Body of pancreas (tissue), 4 donors: ENCODE measurements around the gene CCNYL1. TPM values are rescaled to one million over a fixed set of nuclear protein-coding genes. Genes with fewer than 3 reads are reported as not detected.

Experiments
- ATAC-seq: fragments of 150-250 bp; one replicate; pipeline ENCODE4 v1.9.1; 2016
- DNase-seq, 4 donors: peaks; one replicate each; pipeline ENCODE4 v3.0.0-alpha.2; 2019
- H3K27ac ChIP-seq, 4 donors: fragments of 200-600 bp; sonication (generic); 1 replicate in 3 of 4; 2 replicates in 1 of 4; pipeline versions ENCODE4 v1.5.1 to v1.6.1; 2016 to 2019; ENCODE audit warnings: mild to moderate bottlenecking in 1 of 4, mixed read lengths in 1 of 4, moderate library complexity in 1 of 4
- H3K27me3 ChIP-seq, 2 donors: fragments of 200-600 bp; sonication (generic); one replicate each; pipeline ENCODE4 v1.6.0; 2016; ENCODE audit warnings: mild to moderate bottlenecking in 1 of 2
- H3K36me3 ChIP-seq, 2 donors: fragments of 200-600 bp; sonication (generic); replicated peaks in 1 of 2; 2 replicates each; pipeline ENCODE4 v1.5.1; 2016; ENCODE audit warnings: low read depth in 2 of 2; ENCODE audit not compliant: insufficient read depth in 1 of 2
- H3K4me1 ChIP-seq: fragments of 200-600 bp; sonication (generic); one replicate; pipeline ENCODE4 v1.6.0; 2016
- H3K4me3 ChIP-seq, 2 donors: fragments of 200-600 bp; sonication (generic); 1 replicate in 1 of 2; 2 replicates in 1 of 2; pipeline ENCODE4 v1.5.1; 2016 to 2019
- H3K9me3 ChIP-seq, 3 donors: fragments of 200-600 bp; sonication (generic); 1 replicate in 2 of 3; 2 replicates in 1 of 3; pipeline ENCODE4 v1.5.1; 2016
- POLR2A ChIP-seq, 3 donors: fragments of 450-650 bp; IDR thresholded peaks; one replicate each; pipeline ENCODE4 v1.6.1; 2016; ENCODE audit warnings: antibody characterized with exemption in 3 of 3, mild to moderate bottlenecking in 2 of 3
- WGBS, 2 donors: methylation state at CpG; one replicate each; pipeline ENCODE4 v1.1.5; 2017; 5-methylcytosine and 5-hydroxymethylcytosine counted together
- intact Hi-C: fragments of 100-400 bp; cut with DNase I; formaldehyde crosslinking; loops from one replicate; pipeline ENCODE4 v1.15.1; 2023
- total RNA-seq, 2 donors: library from RNA; depleted of rRNA; stranded (reverse); fragments of >200 nt; gene quantifications; one replicate each; pipeline ENCODE4 v1.1.0, GENCODE V29; 2016
- TF ChIP-seq, protein P1 (sequence below), 7 experiments: fragments of 450-650 bp in 4 of 7; fragments of 200-600 bp in 3 of 7; sonication (generic) in 3 of 7; IDR thresholded peaks; one replicate each; pipeline ENCODE4 v1.5.1; 2016 to 2019; ENCODE audit warnings: antibody characterized with exemption in 7 of 7

CCNYL1 gene
- total RNA-seq = 10 to 100 TPM; 14.5 to 14.8 TPM

DNA sequence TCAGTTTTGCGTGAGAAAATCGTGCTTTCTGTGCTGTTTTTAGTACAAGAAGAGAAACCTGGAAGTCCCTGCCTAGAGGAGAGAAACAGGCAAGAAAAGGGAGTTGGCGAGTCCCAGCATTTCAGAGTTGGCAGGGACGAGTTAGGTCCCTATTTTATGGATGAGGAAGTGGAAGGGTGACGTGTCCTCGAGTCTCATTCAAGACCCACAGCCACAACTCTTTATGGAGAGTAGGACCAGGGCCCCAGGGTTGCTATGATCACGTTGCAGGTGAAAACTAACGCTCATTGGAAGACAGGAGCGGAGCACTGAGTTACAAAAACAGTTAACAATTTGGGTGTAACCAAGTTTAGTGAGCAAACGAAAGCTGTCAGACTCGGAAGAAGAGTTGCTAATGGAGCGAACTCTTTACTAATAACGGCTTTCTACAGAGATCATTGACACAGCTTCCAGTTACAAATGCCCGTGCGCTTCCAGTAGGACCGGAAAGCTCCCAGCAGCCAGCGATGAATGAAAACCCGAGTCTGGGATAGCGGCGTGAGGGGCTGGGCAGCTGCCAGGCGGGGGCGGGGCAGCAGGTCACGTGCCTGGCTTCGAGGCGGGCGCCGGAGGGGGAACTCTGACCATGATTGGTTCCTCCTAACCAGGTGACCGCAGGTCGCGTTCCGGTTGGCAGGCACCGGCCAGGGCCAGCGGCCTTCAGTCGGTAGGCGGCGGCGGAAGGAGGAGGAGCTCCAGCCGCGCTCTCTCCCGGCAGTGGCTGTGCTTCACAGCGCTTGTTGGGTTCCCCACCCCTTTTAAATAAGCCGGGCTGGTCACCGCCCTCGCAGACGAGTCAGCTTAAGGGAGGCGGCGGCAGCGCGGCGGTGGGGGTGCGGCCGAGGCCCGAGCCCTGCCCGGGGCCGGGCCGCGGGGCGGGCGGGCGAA, at the start of gene CCNYL1:
Gene CCNYL1, plus strand, starts transcription at position 827 of the 927 bp plus-strand sequence. CDS start 257 bp downstream, outside the sequence.
- WGBS, 2 donors = 0% methylated on average over 18 to 60 of the region's 60 CpGs
- no peaks in the 10 kb centered on the region for H3K27me3 ChIP-seq
- intact Hi-C loops = no loop called here
- H3K4me1 ChIP-seq = peaks cover 21% of the 10 kb centered on the region
- H3K36me3 ChIP-seq = no peaks in the 10 kb centered on the region
- peak within 1 kb of the TSS; percentile 80 to 93 (median 90) for H3K27ac ChIP-seq
- ATAC-seq (peak; percentile 98), DNase-seq (peak; percentile 99)
- H3K9me3 ChIP-seq = no peaks in the 10 kb centered on the region
- TF ChIP-seq POLR2A (IDR thresholded peaks at IDR 0.05) = peak; percentile 85 to 88 (median 86)
- TF ChIP-seq, protein P1, sequence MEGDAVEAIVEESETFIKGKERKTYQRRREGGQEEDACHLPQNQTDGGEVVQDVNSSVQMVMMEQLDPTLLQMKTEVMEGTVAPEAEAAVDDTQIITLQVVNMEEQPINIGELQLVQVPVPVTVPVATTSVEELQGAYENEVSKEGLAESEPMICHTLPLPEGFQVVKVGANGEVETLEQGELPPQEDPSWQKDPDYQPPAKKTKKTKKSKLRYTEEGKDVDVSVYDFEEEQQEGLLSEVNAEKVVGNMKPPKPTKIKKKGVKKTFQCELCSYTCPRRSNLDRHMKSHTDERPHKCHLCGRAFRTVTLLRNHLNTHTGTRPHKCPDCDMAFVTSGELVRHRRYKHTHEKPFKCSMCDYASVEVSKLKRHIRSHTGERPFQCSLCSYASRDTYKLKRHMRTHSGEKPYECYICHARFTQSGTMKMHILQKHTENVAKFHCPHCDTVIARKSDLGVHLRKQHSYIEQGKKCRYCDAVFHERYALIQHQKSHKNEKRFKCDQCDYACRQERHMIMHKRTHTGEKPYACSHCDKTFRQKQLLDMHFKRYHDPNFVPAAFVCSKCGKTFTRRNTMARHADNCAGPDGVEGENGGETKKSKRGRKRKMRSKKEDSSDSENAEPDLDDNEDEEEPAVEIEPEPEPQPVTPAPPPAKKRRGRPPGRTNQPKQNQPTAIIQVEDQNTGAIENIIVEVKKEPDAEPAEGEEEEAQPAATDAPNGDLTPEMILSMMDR (IDR thresholded peaks at IDR 0.05) = peak in 6 of 7 experiments; percentile 13 to 76 (median 65)
- H3K4me3 ChIP-seq = peak within 1 kb of the TSS; percentile 50 to 69

DNA sequence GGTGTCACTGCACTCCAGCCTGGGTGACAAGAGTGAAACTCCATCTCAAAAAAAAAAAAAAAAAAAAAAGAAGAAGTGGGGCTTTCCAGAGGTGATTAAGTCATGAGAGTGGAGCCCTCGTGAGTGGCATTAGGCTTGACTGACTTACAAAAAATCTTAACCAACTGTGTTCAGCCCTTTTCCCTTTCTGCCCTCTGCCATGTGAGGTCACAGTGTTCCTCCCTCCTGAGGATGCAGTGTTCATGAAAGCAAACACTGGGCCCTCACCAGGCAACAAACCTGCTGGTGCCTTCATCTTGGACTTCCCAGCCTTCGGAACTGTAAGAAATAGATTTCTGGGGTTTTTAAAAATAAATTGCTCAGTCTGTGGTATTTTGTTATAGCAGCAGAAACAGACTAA, 49.2 kb upstream of the CCNYL1 start:
- no peak overlapping the region for H3K27ac ChIP-seq
- H3K36me3 ChIP-seq = no peaks in the 10 kb centered on the region
- no peaks in the 10 kb centered on the region for H3K27me3 ChIP-seq
- H3K9me3 ChIP-seq = no peaks in the 10 kb centered on the region
- intact Hi-C loops = no loop called here
- H3K4me3 ChIP-seq = no peak overlapping the region
- 65 to 75% methylated on average over 2 of the region's 2 CpGs for WGBS, 2 donors
- DNase-seq = peak in 1 of 4 donors; percentile 28
- TF ChIP-seq POLR2A (IDR thresholded peaks at IDR 0.05) = no peak
- TF ChIP-seq, protein P1 (IDR thresholded peaks at IDR 0.05) = no peak
- ATAC-seq = no peak
- no peaks in the 10 kb centered on the region for H3K4me1 ChIP-seq

DNA sequence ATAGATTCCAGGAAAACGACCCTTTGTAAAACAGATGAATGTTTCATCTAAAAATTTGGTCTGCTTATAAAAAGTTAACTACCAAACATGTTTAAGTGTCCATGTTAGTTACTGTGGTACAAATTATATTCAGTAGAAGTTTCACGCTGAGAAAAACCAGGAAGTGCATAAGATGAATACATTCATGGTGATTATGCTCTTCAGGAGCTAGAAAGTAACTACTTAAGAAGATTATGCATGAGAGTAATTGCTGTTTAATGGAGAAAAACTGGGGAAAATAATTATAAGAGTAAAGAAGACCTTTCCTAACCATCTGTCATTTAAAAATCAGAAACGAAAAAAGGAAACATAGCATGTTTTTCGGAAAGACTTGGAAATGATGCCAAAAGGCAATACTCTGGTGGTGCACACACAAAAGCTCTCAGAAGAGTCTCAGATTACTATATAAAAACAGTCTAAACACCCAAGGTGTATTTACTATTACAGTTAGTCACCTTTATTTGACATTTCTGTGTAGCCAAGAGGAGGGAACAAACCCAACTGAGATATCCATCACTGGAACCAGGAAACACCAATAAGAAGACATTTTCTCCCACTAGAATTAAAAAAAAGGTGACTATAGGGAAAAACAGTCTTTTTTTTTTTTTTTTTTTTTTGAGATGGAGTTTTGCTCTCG, 47.4 kb upstream of the CCNYL1 start:
- Histone ChIP-seq H3K9me3 (no peaks in the 10 kb centered on the region), H3K4me3 (no peak overlapping the region), H3K36me3 (no peaks in the 10 kb centered on the region), H3K27me3 (no peaks in the 10 kb centered on the region), H3K4me1 (no peaks in the 10 kb centered on the region), H3K27ac (no peak overlapping the region)
- no peak for TF ChIP-seq POLR2A (IDR thresholded peaks at IDR 0.05)
- TF ChIP-seq, protein P1 (IDR thresholded peaks at IDR 0.05) = no peak
- ATAC-seq (no peak), DNase-seq (no peak)
- 58 to 61% methylated on average over 5 of the region's 5 CpGs for WGBS, 2 donors
- intact Hi-C loops = no loop called here

DNA sequence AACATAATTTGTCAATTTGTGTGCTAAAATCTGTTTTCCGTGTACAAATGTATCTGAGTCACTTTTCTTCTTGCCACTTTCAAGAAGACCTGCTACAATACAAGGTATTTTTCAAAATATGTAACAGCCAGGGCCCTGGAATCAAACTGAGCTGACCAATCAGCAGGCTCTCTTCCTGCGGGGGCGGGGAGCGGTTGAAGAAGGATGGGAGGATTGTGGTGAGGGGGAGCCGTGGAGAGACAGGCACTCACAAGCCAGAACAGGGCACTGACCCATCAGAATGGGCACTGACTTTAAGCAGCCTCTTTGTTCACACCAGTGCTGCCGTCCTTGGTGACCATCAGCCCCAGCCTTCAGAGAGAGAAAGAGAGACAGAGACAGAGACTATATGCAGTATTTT, 40.6 kb upstream of the CCNYL1 start:
- no peaks in the 10 kb centered on the region for H3K4me1 ChIP-seq
- 74 to 83% methylated on average over 6 of the region's 6 CpGs for WGBS, 2 donors

More for the DNA sequence above, 40.6 kb upstream of the CCNYL1 start:
- Histone ChIP-seq H3K4me3 (no peak overlapping the region), H3K27me3 (no peaks in the 10 kb centered on the region), H3K27ac (no peak overlapping the region), H3K9me3 (no peaks in the 10 kb centered on the region), H3K36me3 (no peaks in the 10 kb centered on the region)
- intact Hi-C loops = no loop called here
- no peak for DNase-seq
- TF ChIP-seq POLR2A (IDR thresholded peaks at IDR 0.05) = no peak
- TF ChIP-seq, protein P1 (IDR thresholded peaks at IDR 0.05) = no peak
- no peak for ATAC-seq
